Islet precursor cell (in vitro differentiated cells): ENCODE measurements around the gene FUS.
"Not testable (repeated sequence)": the region's sequence is repeated elsewhere in the genome, so short reads cannot be mapped to it uniquely, and the experiment has no call there.

Source experiments
- DNase-seq: peaks from one replicate; pipeline ENCODE4 v3.0.0-alpha.2; 2018

The FUS gene

GRCh38 chr16:31144418-31144817, 35.5 kb upstream of the FUS start:
- not testable (repeated sequence) for DNase-seq

GRCh38 chr16:31145398-31145990, 34.4 kb upstream of the FUS start:
- no peak for DNase-seq

- no peak for DNase-seq
Observed at GRCh38 chr16:31147574-31147973, 32.4 kb upstream of the FUS start.

GRCh38 chr16:31148281-31148728, 31.6 kb upstream of the FUS start:
- peak; percentile 82 for DNase-seq

- no peak for DNase-seq
Observed at GRCh38 chr16:31148896-31149295, 31.0 kb upstream of the FUS start.

- DNase-seq = peak; percentile 52
Observed at GRCh38 chr16:31149332-31149731, 30.6 kb upstream of the FUS start.

- peak; percentile 54 for DNase-seq
Observed at GRCh38 chr16:31149894-31150890, 29.7 kb upstream of the FUS start, which contains the start of gene PRSS36. Gene PRSS36 (minus strand): TSS chr16:31150066. CDS start chr16:31150035, 31 bp downstream.

- not testable (repeated sequence) for DNase-seq
Observed at GRCh38 chr16:31150976-31151375, 29.0 kb upstream of the FUS start.

GRCh38 chr16:31157136-31157535, 22.8 kb upstream of the FUS start:
- DNase-seq = no peak

GRCh38 chr16:31167315-31167714, 12.6 kb upstream of the FUS start:
- DNase-seq = no peak

GRCh38 chr16:31168848-31169247, 11.1 kb upstream of the FUS start:
- peak; percentile 62 for DNase-seq

GRCh38 chr16:31170048-31170447, 9.9 kb upstream of the FUS start:
- DNase-seq = not testable (repeated sequence)

- no peak for DNase-seq
Observed at GRCh38 chr16:31177136-31177535, 2.8 kb upstream of the FUS start.

- no peak for DNase-seq
Observed at GRCh38 chr16:31179219-31179746, 656 bp upstream of the FUS start.

- DNase-seq = no peak
Observed at GRCh38 chr16:31181102-31181830, 1.3 kb downstream of the FUS start.

GRCh38 chr16:31182391-31182790, 2.5 kb downstream of the FUS start:
- DNase-seq = no peak

- DNase-seq = no peak
Observed at GRCh38 chr16:31183432-31184428, 3.8 kb downstream of the FUS start.

GRCh38 chr16:31184888-31185287, 4.9 kb downstream of the FUS start:
- no peak for DNase-seq

GRCh38 chr16:31185339-31185738, 5.4 kb downstream of the FUS start:
- DNase-seq = no peak

GRCh38 chr16:31186176-31186575, 6.2 kb downstream of the FUS start:
- DNase-seq = no peak

- DNase-seq = no peak
Observed at GRCh38 chr16:31186930-31187807, 7.2 kb downstream of the FUS start.
